ENCODE measurements around the gene SOD1. TPM values are rescaled to one million over a fixed set of nuclear protein-coding genes. Genes with fewer than 3 reads are reported as not detected.

SOD1 gene
- total RNA-seq = 100 to 1,000 TPM; 169 to 279 (median 199) TPM
- 100 to 1,000 TPM; 505 to 648 (median 568) TPM for polyA plus RNA-seq

DNA sequence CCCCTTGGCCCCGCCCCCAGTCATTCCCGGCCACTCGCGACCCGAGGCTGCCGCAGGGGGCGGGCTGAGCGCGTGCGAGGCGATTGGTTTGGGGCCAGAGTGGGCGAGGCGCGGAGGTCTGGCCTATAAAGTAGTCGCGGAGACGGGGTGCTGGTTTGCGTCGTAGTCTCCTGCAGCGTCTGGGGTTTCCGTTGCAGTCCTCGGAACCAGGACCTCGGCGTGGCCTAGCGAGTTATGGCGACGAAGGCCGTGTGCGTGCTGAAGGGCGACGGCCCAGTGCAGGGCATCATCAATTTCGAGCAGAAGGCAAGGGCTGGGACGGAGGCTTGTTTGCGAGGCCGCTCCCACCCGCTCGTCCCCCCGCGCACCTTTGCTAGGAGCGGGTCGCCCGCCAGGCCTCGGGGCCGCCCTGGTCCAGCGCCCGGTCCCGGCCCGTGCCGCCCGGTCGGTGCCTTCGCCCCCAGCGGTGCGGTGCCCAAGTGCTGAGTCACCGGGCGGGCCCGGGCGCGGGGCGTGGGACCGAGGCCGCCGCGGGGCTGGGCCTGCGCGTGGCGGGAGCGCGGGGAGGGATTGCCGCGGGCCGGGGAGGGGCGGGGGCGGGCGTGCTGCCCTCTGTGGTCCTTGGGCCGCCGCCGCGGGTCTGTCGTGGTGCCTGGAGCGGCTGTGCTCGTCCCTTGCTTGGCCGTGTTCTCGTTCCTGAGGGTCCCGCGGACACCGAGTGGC, at the start of gene SOD1:
SOD1 (plus strand) TSS at position 158 of the 723 bp plus-strand sequence; CDS start at position 235, 77 bp downstream.
- Histone ChIP-seq H3K36me3 (peaks cover 0 to 20% (median 0%) of the 10 kb centered on the region in 4 donors), H3K27ac (peak within 1 kb of the TSS; percentile 93 to 96 (median 95)), H3K27me3 (no peaks in the 10 kb centered on the region), H3K4me3 (peak within 1 kb of the TSS; percentile 85 to 95 (median 90)), H3K4me1 (peaks cover 0 to 42% (median 38%) of the 10 kb centered on the region in 4 donors), H3K9me3 (no peaks in the 10 kb centered on the region)
- DNase-seq = peak; percentile 97
- TF ChIP-seq POLR2AphosphoS5 (IDR thresholded peaks at IDR 0.05) (peak; percentile 96 to 97 (median 97)), POLR2A (IDR thresholded peaks at IDR 0.05) (peak; percentile 78 to 80), CTCF (IDR thresholded peaks at IDR 0.05) (peak in 1 of 4 experiments; percentile 19), EP300 (IDR thresholded peaks at IDR 0.05) (no peak)
- intact Hi-C loops (cut with DNase I) = loop anchor here (1.0 to 10.0 kb wide), 2 partner anchors 73 to 595 kb away; partner anchors contain the start of gene SCAF4
- WGBS, 2 donors = 1% methylated on average over 87 of the region's 87 CpGs

- TF ChIP-seq CTCF (IDR thresholded peaks at IDR 0.05) = no peak
- no peak for TF ChIP-seq POLR2AphosphoS5 (IDR thresholded peaks at IDR 0.05)
- no peak for TF ChIP-seq EP300 (IDR thresholded peaks at IDR 0.05)
- no peaks in the 10 kb centered on the region for H3K4me1 ChIP-seq
- WGBS, 2 donors = 92 to 94% methylated on average over 7 of the region's 7 CpGs
- H3K36me3 ChIP-seq = no peaks in the 10 kb centered on the region
- H3K4me3 ChIP-seq = no peak overlapping the region
- DNase-seq = no peak
- intact Hi-C loops (cut with DNase I) = no loop called here
- no peaks in the 10 kb centered on the region for H3K9me3 ChIP-seq
- H3K27ac ChIP-seq = no peak overlapping the region
- no peaks in the 10 kb centered on the region for H3K27me3 ChIP-seq
These were observed 48.0 kb upstream of the SOD1 start for GRCh38 chr21:31611445-31611844.

GRCh38 chr21:31612894-31613785, 46.4 kb upstream of the SOD1 start:
- DNase-seq = no peak
- Histone ChIP-seq H3K4me3 (no peak overlapping the region), H3K4me1 (no peaks in the 10 kb centered on the region), H3K27ac (no peak overlapping the region), H3K9me3 (no peaks in the 10 kb centered on the region), H3K27me3 (no peaks in the 10 kb centered on the region), H3K36me3 (no peaks in the 10 kb centered on the region)
- WGBS, 2 donors = 52 to 74% methylated on average over 22 of the region's 22 CpGs
- no peak for TF ChIP-seq POLR2AphosphoS5 (IDR thresholded peaks at IDR 0.05)
- no peak for TF ChIP-seq CTCF (IDR thresholded peaks at IDR 0.05)
- no peak for TF ChIP-seq EP300 (IDR thresholded peaks at IDR 0.05)
- TF ChIP-seq POLR2A (IDR thresholded peaks at IDR 0.05) = no peak
- intact Hi-C loops (cut with DNase I) = no loop called here

DNA sequence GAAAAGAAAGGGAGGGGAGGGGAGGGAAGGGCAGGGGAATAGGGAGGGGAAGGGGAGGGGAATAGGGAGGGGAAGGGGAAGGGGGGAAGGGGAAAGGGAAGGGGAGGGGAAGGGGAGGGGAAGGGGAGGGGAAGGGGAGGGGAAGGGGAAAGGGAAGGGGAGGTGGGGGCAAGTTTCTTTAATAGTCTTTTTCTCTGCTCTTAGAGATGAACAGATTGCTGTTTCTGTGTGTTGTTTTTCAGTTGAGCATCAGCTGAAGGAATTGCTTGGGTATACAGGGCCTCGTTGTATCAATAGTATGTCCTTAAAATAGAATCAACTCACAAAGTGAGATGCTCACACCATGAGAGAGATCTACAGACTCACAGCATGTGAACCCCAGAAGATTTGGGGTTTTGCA, 44.8 kb upstream of the SOD1 start:
- TF ChIP-seq CTCF (IDR thresholded peaks at IDR 0.05) = no peak
- TF ChIP-seq POLR2AphosphoS5 (IDR thresholded peaks at IDR 0.05) = no peak
- no peak for TF ChIP-seq EP300 (IDR thresholded peaks at IDR 0.05)
- TF ChIP-seq POLR2A (IDR thresholded peaks at IDR 0.05) = no peak
- intact Hi-C loops (cut with DNase I) = no loop called here
- H3K27ac ChIP-seq = no peak overlapping the region
- no peaks in the 10 kb centered on the region for H3K4me1 ChIP-seq
- no peaks in the 10 kb centered on the region for H3K36me3 ChIP-seq
- DNase-seq = no peak
- H3K27me3 ChIP-seq = no peaks in the 10 kb centered on the region
- no peak overlapping the region for H3K4me3 ChIP-seq
- 54 to 57% methylated on average over 1 of the region's 1 CpG for WGBS, 2 donors
- H3K9me3 ChIP-seq = no peaks in the 10 kb centered on the region
